ENCODE measurements around the gene MDN1. TPM values are rescaled to one million over a fixed set of nuclear protein-coding genes. Genes with fewer than 3 reads are reported as not detected.

The MDN1 gene
- total and polyA plus RNA-seq, 2 of the 8 experiments (the other 6 are each of a cell fraction or from before 2014, with no cell fraction given), result 53.5 to 179 TPM

GRCh38 chr6:89612121-89612520 lies 207.5 kb downstream of the MDN1 start (continued):
- TF ChIP-seq CTCF (IDR thresholded peaks at IDR 0.05; ENCODE audit: control extremely low read depth in 1 of 3, insufficient read depth in 1 of 3, low read depth in 1 of 3, low read length in 3 of 3) (peak; percentile 47 to 62 (median 57)), TCF12 (IDR thresholded peaks at IDR 0.05; ENCODE audit: low read depth, low read length) (peak; percentile 33; the same call in 1 of the 2 replicates), PHF8 (conservative IDR thresholded peaks at IDR 0.05; ENCODE audit: low read depth, low read length) (no peak), ATF2 (IDR thresholded peaks at IDR 0.05; ENCODE audit: low read length) (no peak), EGR1 (IDR thresholded peaks at IDR 0.05; ENCODE audit: borderline replicate concordance, low read depth, low read length) (no peak), CHD1 (IDR thresholded peaks at IDR 0.05; ENCODE audit: low read depth, low read length) (no peak), ZNF274 (IDR thresholded peaks at IDR 0.05; ENCODE audit: borderline replicate concordance, extremely low read depth, low read length) (no peak), POLR2AphosphoS5 (IDR thresholded peaks at IDR 0.05; ENCODE audit: low read depth, low read length) (no peak), SP2 (IDR thresholded peaks at IDR 0.05; ENCODE audit: low read length) (no peak), TAF1 (IDR thresholded peaks at IDR 0.05; ENCODE audit: low read depth, low read length) (no peak)
